Measurements from ENCODE around the gene MARCHF10. TPM values are rescaled to one million over a fixed set of nuclear protein-coding genes. Genes with fewer than 3 reads are reported as not detected.

Gene MARCHF10
- total RNA-seq, 1 donor: not detected

- no peaks in the 10 kb centered on the region for H3K27me3 ChIP-seq (ENCODE audit: insufficient read depth, low read length)
- no peaks in the 10 kb centered on the region for H3K9me3 ChIP-seq (ENCODE audit: low read depth, low read length)
- no peak overlapping the region for H3K4me3 ChIP-seq (ENCODE audit: low read length)
- H3K4me1 ChIP-seq (ENCODE audit: insufficient read depth, low read length): no peaks in the 10 kb centered on the region
Measured at GRCh38 chr17:62735044-62735651, 73.0 kb downstream of the MARCHF10 start.

- Histone ChIP-seq H3K4me1 (ENCODE audit: insufficient read depth, low read length) (no peaks in the 10 kb centered on the region), H3K27me3 (ENCODE audit: insufficient read depth, low read length) (no peaks in the 10 kb centered on the region), H3K4me3 (ENCODE audit: low read length) (no peak overlapping the region), H3K9me3 (ENCODE audit: low read depth, low read length) (no peaks in the 10 kb centered on the region)
Measured at GRCh38 chr17:62732125-62732524, 76.0 kb downstream of the MARCHF10 start.

GRCh38 chr17:62727916-62728672 is 80.0 kb downstream of the MARCHF10 start:
- no peaks in the 10 kb centered on the region for H3K27me3 ChIP-seq (ENCODE audit: insufficient read depth, low read length)
- H3K4me1 ChIP-seq (ENCODE audit: insufficient read depth, low read length): peaks cover 20% of the 10 kb centered on the region
- H3K4me3 ChIP-seq (ENCODE audit: low read length): no peak overlapping the region
- H3K9me3 ChIP-seq (ENCODE audit: low read depth, low read length): no peaks in the 10 kb centered on the region

GRCh38 chr17:62725791-62726249 is 82.3 kb downstream of the MARCHF10 start:
- H3K4me1 ChIP-seq (ENCODE audit: insufficient read depth, low read length): peaks cover 20% of the 10 kb centered on the region
- H3K9me3 ChIP-seq (ENCODE audit: low read depth, low read length): no peaks in the 10 kb centered on the region
- no peak overlapping the region for H3K4me3 ChIP-seq (ENCODE audit: low read length)
- no peaks in the 10 kb centered on the region for H3K27me3 ChIP-seq (ENCODE audit: insufficient read depth, low read length)

- H3K4me3 ChIP-seq (ENCODE audit: low read length): no peak overlapping the region
- no peaks in the 10 kb centered on the region for H3K27me3 ChIP-seq (ENCODE audit: insufficient read depth, low read length)
- no peaks in the 10 kb centered on the region for H3K9me3 ChIP-seq (ENCODE audit: low read depth, low read length)
- peaks cover 28% of the 10 kb centered on the region for H3K4me1 ChIP-seq (ENCODE audit: insufficient read depth, low read length)
Measured at GRCh38 chr17:62724398-62725146, 83.5 kb downstream of the MARCHF10 start.

- no peak overlapping the region for H3K4me3 ChIP-seq (ENCODE audit: low read length)
- no peaks in the 10 kb centered on the region for H3K27me3 ChIP-seq (ENCODE audit: insufficient read depth, low read length)
- H3K4me1 ChIP-seq (ENCODE audit: insufficient read depth, low read length): peaks cover 28% of the 10 kb centered on the region
- H3K9me3 ChIP-seq (ENCODE audit: low read depth, low read length): no peaks in the 10 kb centered on the region
Measured at GRCh38 chr17:62723842-62724241, 84.3 kb downstream of the MARCHF10 start.

GRCh38 chr17:62722625-62723024 is 85.5 kb downstream of the MARCHF10 start:
- H3K27me3 ChIP-seq (ENCODE audit: insufficient read depth, low read length): no peaks in the 10 kb centered on the region
- H3K4me3 ChIP-seq (ENCODE audit: low read length): no peak overlapping the region
- peaks cover 28% of the 10 kb centered on the region for H3K4me1 ChIP-seq (ENCODE audit: insufficient read depth, low read length)
- no peaks in the 10 kb centered on the region for H3K9me3 ChIP-seq (ENCODE audit: low read depth, low read length)

- Histone ChIP-seq H3K4me1 (ENCODE audit: insufficient read depth, low read length) (peaks cover 24% of the 10 kb centered on the region), H3K9me3 (ENCODE audit: low read depth, low read length) (no peaks in the 10 kb centered on the region), H3K4me3 (ENCODE audit: low read length) (no peak overlapping the region)
Measured at GRCh38 chr17:62720126-62720850, 87.8 kb downstream of the MARCHF10 start.

GRCh38 chr17:62719586-62719985 is 88.5 kb downstream of the MARCHF10 start:
- Histone ChIP-seq H3K4me1 (ENCODE audit: insufficient read depth, low read length) (peaks cover 17% of the 10 kb centered on the region), H3K9me3 (ENCODE audit: low read depth, low read length) (no peaks in the 10 kb centered on the region), H3K4me3 (ENCODE audit: low read length) (no peak overlapping the region), H3K27me3 (ENCODE audit: insufficient read depth, low read length) (no peaks in the 10 kb centered on the region)

More at GRCh38 chr17:62720126-62720850, 87.8 kb downstream of the MARCHF10 start:
- H3K27me3 ChIP-seq (ENCODE audit: insufficient read depth, low read length): no peaks in the 10 kb centered on the region

GRCh38 chr17:62718429-62718828 is 89.7 kb downstream of the MARCHF10 start:
- H3K4me1 ChIP-seq (ENCODE audit: insufficient read depth, low read length): peaks cover 8% of the 10 kb centered on the region
- H3K4me3 ChIP-seq (ENCODE audit: low read length): no peak overlapping the region
- H3K27me3 ChIP-seq (ENCODE audit: insufficient read depth, low read length): no peaks in the 10 kb centered on the region
- no peaks in the 10 kb centered on the region for H3K9me3 ChIP-seq (ENCODE audit: low read depth, low read length)

- H3K27me3 ChIP-seq (ENCODE audit: insufficient read depth, low read length): no peaks in the 10 kb centered on the region
- no peak overlapping the region for H3K4me3 ChIP-seq (ENCODE audit: low read length)
- no peaks in the 10 kb centered on the region for H3K9me3 ChIP-seq (ENCODE audit: low read depth, low read length)
- H3K4me1 ChIP-seq (ENCODE audit: insufficient read depth, low read length): peaks cover 8% of the 10 kb centered on the region
Measured at GRCh38 chr17:62717889-62718288, 90.2 kb downstream of the MARCHF10 start.

GRCh38 chr17:62717589-62717855 is 90.6 kb downstream of the MARCHF10 start:
- no peaks in the 10 kb centered on the region for H3K9me3 ChIP-seq (ENCODE audit: low read depth, low read length)
- H3K4me1 ChIP-seq (ENCODE audit: insufficient read depth, low read length): peaks cover 8% of the 10 kb centered on the region
- no peaks in the 10 kb centered on the region for H3K27me3 ChIP-seq (ENCODE audit: insufficient read depth, low read length)
- no peak overlapping the region for H3K4me3 ChIP-seq (ENCODE audit: low read length)

- Histone ChIP-seq H3K9me3 (ENCODE audit: low read depth, low read length) (no peaks in the 10 kb centered on the region), H3K27me3 (ENCODE audit: insufficient read depth, low read length) (no peaks in the 10 kb centered on the region), H3K4me1 (ENCODE audit: insufficient read depth, low read length) (peaks cover 8% of the 10 kb centered on the region), H3K4me3 (ENCODE audit: low read length) (no peak overlapping the region)
Measured at GRCh38 chr17:62716834-62717588, 91.1 kb downstream of the MARCHF10 start.

GRCh38 chr17:62715882-62716390 is 92.2 kb downstream of the MARCHF10 start:
- Histone ChIP-seq H3K9me3 (ENCODE audit: low read depth, low read length) (no peaks in the 10 kb centered on the region), H3K4me3 (ENCODE audit: low read length) (no peak overlapping the region), H3K27me3 (ENCODE audit: insufficient read depth, low read length) (no peaks in the 10 kb centered on the region), H3K4me1 (ENCODE audit: insufficient read depth, low read length) (peaks cover 8% of the 10 kb centered on the region)

All from mononuclear cell (primary cell).